Measurements from ENCODE around the gene FOSL2.

- TF ChIP-seq CTCF (conservative IDR thresholded peaks at IDR 0.05; ENCODE audit: low read depth in 2 of 2) (no peak), POLR2AphosphoS5 (IDR thresholded peaks at IDR 0.05; ENCODE audit: low read depth) (no peak), EZH2 (IDR thresholded peaks at IDR 0.05; ENCODE audit: low read depth, unreplicated experiment) (no peak), ZNF114 (CRISPR knock-in tag; IDR thresholded peaks at IDR 0.05) (no peak), ETS1 (IDR thresholded peaks at IDR 0.05) (no peak)
These were observed 28.1 kb downstream of the FOSL2 start for GRCh38 chr2:28420722-28421121.
